GM23338 (cell line): ENCODE results near the gene SLC48A1. TPM values are rescaled to one million over a fixed set of nuclear protein-coding genes. Genes with fewer than 3 reads are reported as not detected.

Experiments used
- ATAC-seq: fragments of 200-7000 bp; cut with Tn5 transposase; 3 replicates; pipeline ENCODE4 v1.9.1; 2020
- DNase-seq: peaks from one replicate; pipeline ENCODE4 v3.0.0-alpha.2; 2015; ENCODE audit warnings: low spot score
- H2AFZ ChIP-seq: fragments of 200-600 bp; sonication (generic); 2 replicates; pipeline ENCODE4 v1.8.0; 2016; ENCODE audit warnings: antibody characterized with exemption, mild to moderate bottlenecking, moderate library complexity
- H3F3A ChIP-seq: fragments of 200-600 bp; sonication (generic); replicated peaks from 2 replicates; pipeline ENCODE4 v1.8.0; 2017; ENCODE audit warnings: antibody characterized with exemption, mixed run types, low read depth
- H3K27ac ChIP-seq: fragments of 200-600 bp; sonication (generic); 2 replicates; pipeline ENCODE4 v1.6.1; 2016; ENCODE audit warnings: low read depth
- H3K27me3 ChIP-seq: fragments of 200-600 bp; sonication (generic); 2 replicates; pipeline ENCODE4 v1.8.0; 2016; ENCODE audit warnings: mild to moderate bottlenecking, mixed run types, moderate library complexity; ENCODE audit not compliant: insufficient read depth
- H3K36me3 ChIP-seq: fragments of 200-600 bp; sonication (generic); 2 replicates; pipeline ENCODE4 v1.8.0; 2016; ENCODE audit warnings: mild to moderate bottlenecking; ENCODE audit not compliant: insufficient read depth
- H3K4me1 ChIP-seq: fragments of 200-600 bp; sonication (generic); 2 replicates; pipeline ENCODE4 v1.8.0; 2016; ENCODE audit warnings: mild to moderate bottlenecking, moderate library complexity; ENCODE audit not compliant: insufficient read depth
- H3K4me2 ChIP-seq: fragments of 200-600 bp; sonication (generic); 2 replicates; pipeline ENCODE4 v1.7.1; 2017; ENCODE audit warnings: mixed run types
- H3K4me3 ChIP-seq: fragments of 200-600 bp; sonication (generic); 2 replicates; pipeline ENCODE4 v1.6.1; 2016; ENCODE audit warnings: mixed run types
- H3K79me2 ChIP-seq: fragments of 200-600 bp; sonication (generic); replicated peaks from 2 replicates; pipeline ENCODE4 v1.8.0; 2017; ENCODE audit warnings: mild to moderate bottlenecking; ENCODE audit not compliant: insufficient read depth
- H3K9me2 ChIP-seq: fragments of 200-600 bp; sonication (generic); 2 replicates; pipeline ENCODE4 v1.8.0; 2017; ENCODE audit not compliant: insufficient read depth
- H4K20me1 ChIP-seq: fragments of 200-600 bp; sonication (generic); replicated peaks from 2 replicates; pipeline ENCODE4 v1.8.0; 2017; ENCODE audit warnings: mild to moderate bottlenecking; ENCODE audit not compliant: insufficient read depth
- H3K27ac Mint-ChIP-seq: 2 replicates; pipeline ENCODE4 v1.8.0; 2020; ENCODE audit warnings: inconsistent platforms, mild to moderate bottlenecking, moderate library complexity, mixed read lengths
- H3K27me3 Mint-ChIP-seq: 3 replicates; pipeline ENCODE4 v1.8.0; 2022; ENCODE audit warnings: low read depth, mild to moderate bottlenecking, moderate library complexity, mixed read lengths, inconsistent platforms; ENCODE audit not compliant: insufficient read depth, poor library complexity
- H3K36me3 Mint-ChIP-seq: 3 replicates; pipeline ENCODE4 v1.8.0; 2021; ENCODE audit warnings: low read depth, mild to moderate bottlenecking, inconsistent platforms, moderate library complexity, mixed read lengths
- H3K4me1 Mint-ChIP-seq: 3 replicates; pipeline ENCODE4 v1.8.0; 2020; ENCODE audit warnings: mild to moderate bottlenecking, inconsistent platforms, mixed read lengths
- H3K4me3 Mint-ChIP-seq: 3 replicates; pipeline ENCODE4 v1.8.0; 2021; ENCODE audit warnings: moderate library complexity, mild to moderate bottlenecking, inconsistent platforms, mixed read lengths
- H3K9me3 Mint-ChIP-seq: 3 replicates; pipeline ENCODE4 v1.8.0; 2020; ENCODE audit warnings: moderate library complexity, mild to moderate bottlenecking, inconsistent platforms, mixed read lengths
- CREB1 ChIP-seq: fragments of 250-450 bp; sonication (Bioruptor Pico); IDR thresholded peaks from 2 replicates; pipeline ENCODE4 v1.5.0; 2020; ENCODE audit warnings: low read depth, mild to moderate bottlenecking, moderate library complexity
- ETS1 ChIP-seq: IDR thresholded peaks from 2 replicates; pipeline ENCODE4 v1.6.1; 2016; ENCODE audit warnings: antibody characterized with exemption
- EZH2 ChIP-seq: fragments of 200-600 bp; sonication (generic); IDR thresholded peaks from one replicate; pipeline ENCODE4 v1.8.0; 2017; ENCODE audit warnings: antibody characterized with exemption, mild to moderate bottlenecking, low read depth; ENCODE audit not compliant: unreplicated experiment
- EZH2phosphoT487 ChIP-seq: fragments of 200-600 bp; sonication (generic); IDR thresholded peaks from one replicate; pipeline ENCODE4 v1.8.1; 2018; ENCODE audit warnings: antibody characterized with exemption; ENCODE audit not compliant: unreplicated experiment
- JUNB ChIP-seq: IDR thresholded peaks from one replicate; pipeline ENCODE4 v1.6.1; 2016; ENCODE audit warnings: antibody characterized with exemption; ENCODE audit not compliant: unreplicated experiment
- NANOG ChIP-seq: IDR thresholded peaks from 2 replicates; pipeline ENCODE4 v1.6.1; 2016; ENCODE audit warnings: antibody characterized with exemption, borderline replicate concordance
- POLR2AphosphoS5 ChIP-seq: IDR thresholded peaks from 2 replicates; pipeline ENCODE4 v1.6.1; 2016; ENCODE audit warnings: antibody characterized with exemption, low read depth
- STAT1 ChIP-seq: IDR thresholded peaks from one replicate; pipeline ENCODE4 v1.6.1; 2016; ENCODE audit warnings: antibody characterized with exemption; ENCODE audit not compliant: unreplicated experiment
- ZNF114 ChIP-seq: fragments of 250-450 bp; sonication (Bioruptor Pico); IDR thresholded peaks from 2 replicates; pipeline ENCODE4 v1.5.0; 2020; ENCODE audit warnings: mild to moderate bottlenecking, moderate library complexity
- ZNF331 ChIP-seq: fragments of 250-450 bp; sonication (Bioruptor Pico); IDR thresholded peaks from 2 replicates; pipeline ENCODE4 v1.5.0; 2020; ENCODE audit warnings: low read depth, mild to moderate bottlenecking, moderate library complexity
- ZNF462 ChIP-seq: fragments of 250-450 bp; sonication (Bioruptor Pico); IDR thresholded peaks from 2 replicates; pipeline ENCODE4 v1.5.0; 2020; ENCODE audit warnings: mild to moderate bottlenecking, moderate library complexity
- polyA plus RNA-seq: library from polyadenylated mRNA; unstranded; fragments of >200 nt; fragmentation: Nextera tagmentation; extraction: Ambion mirVana; gene quantifications from 2 replicates; pipeline ENCODE4 v1.2.1, GENCODE V29; 2016
- total RNA-seq: library from RNA; depleted of rRNA; stranded (reverse); fragments of >200 nt; shearing (Covaris generic); gene quantifications from 2 replicates; pipeline ENCODE4 v1.2.3, GENCODE V29; 2014
- TF ChIP-seq, protein P1 (sequence below): IDR thresholded peaks from one replicate; pipeline ENCODE4 v1.6.1; 2018; ENCODE audit warnings: antibody characterized with exemption; ENCODE audit not compliant: unreplicated experiment
- TF ChIP-seq, protein P2 (sequence below), 2 experiments: fragments of 200-600 bp in 1 of 2; sonication (generic) in 1 of 2; conservative IDR thresholded peaks; 2 replicates each; pipeline versions ENCODE4 v1.5.1 to v1.6.1; 2016 to 2017; ENCODE audit warnings: antibody characterized with exemption in 2 of 2, low read depth in 2 of 2, mild to moderate bottlenecking in 2 of 2, moderate library complexity in 1 of 2

SLC48A1 gene
- total and polyA plus RNA-seq, 2 experiments from 2014 or later, result 5.8 to 9.0 TPM

GRCh38 chr12:47754881-47755280, 18.2 kb upstream of the SLC48A1 start:
- H4K20me1 ChIP-seq, result no peaks in the 10 kb centered on the region
- H3K27me3 Mint-ChIP-seq, result peaks cover 3% of the 10 kb centered on the region
- no peak overlapping the region for H3K4me3 ChIP-seq
- peaks cover 2% of the 10 kb centered on the region; the same call in 1 of the 3 replicates for H3K36me3 Mint-ChIP-seq
- no peak overlapping the region for H3K27ac Mint-ChIP-seq
- H3K27me3 ChIP-seq, result no peaks in the 10 kb centered on the region
- no peak for TF ChIP-seq POLR2AphosphoS5
- no peak for TF ChIP-seq EZH2
- no peak for TF ChIP-seq NANOG
- no peak for TF ChIP-seq ZNF462
- no peak for TF ChIP-seq ZNF331 (CRISPR knock-in tag)
- TF ChIP-seq CREB1 (CRISPR knock-in tag), result no peak
- TF ChIP-seq ETS1, result no peak
- no peak for TF ChIP-seq ZNF114 (CRISPR knock-in tag)
- no peak for TF ChIP-seq EZH2phosphoT487
- no peak for TF ChIP-seq STAT1
- TF ChIP-seq, protein P1, sequence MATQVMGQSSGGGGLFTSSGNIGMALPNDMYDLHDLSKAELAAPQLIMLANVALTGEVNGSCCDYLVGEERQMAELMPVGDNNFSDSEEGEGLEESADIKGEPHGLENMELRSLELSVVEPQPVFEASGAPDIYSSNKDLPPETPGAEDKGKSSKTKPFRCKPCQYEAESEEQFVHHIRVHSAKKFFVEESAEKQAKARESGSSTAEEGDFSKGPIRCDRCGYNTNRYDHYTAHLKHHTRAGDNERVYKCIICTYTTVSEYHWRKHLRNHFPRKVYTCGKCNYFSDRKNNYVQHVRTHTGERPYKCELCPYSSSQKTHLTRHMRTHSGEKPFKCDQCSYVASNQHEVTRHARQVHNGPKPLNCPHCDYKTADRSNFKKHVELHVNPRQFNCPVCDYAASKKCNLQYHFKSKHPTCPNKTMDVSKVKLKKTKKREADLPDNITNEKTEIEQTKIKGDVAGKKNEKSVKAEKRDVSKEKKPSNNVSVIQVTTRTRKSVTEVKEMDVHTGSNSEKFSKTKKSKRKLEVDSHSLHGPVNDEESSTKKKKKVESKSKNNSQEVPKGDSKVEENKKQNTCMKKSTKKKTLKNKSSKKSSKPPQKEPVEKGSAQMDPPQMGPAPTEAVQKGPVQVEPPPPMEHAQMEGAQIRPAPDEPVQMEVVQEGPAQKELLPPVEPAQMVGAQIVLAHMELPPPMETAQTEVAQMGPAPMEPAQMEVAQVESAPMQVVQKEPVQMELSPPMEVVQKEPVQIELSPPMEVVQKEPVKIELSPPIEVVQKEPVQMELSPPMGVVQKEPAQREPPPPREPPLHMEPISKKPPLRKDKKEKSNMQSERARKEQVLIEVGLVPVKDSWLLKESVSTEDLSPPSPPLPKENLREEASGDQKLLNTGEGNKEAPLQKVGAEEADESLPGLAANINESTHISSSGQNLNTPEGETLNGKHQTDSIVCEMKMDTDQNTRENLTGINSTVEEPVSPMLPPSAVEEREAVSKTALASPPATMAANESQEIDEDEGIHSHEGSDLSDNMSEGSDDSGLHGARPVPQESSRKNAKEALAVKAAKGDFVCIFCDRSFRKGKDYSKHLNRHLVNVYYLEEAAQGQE, result no peak
- TF ChIP-seq, protein P2, sequence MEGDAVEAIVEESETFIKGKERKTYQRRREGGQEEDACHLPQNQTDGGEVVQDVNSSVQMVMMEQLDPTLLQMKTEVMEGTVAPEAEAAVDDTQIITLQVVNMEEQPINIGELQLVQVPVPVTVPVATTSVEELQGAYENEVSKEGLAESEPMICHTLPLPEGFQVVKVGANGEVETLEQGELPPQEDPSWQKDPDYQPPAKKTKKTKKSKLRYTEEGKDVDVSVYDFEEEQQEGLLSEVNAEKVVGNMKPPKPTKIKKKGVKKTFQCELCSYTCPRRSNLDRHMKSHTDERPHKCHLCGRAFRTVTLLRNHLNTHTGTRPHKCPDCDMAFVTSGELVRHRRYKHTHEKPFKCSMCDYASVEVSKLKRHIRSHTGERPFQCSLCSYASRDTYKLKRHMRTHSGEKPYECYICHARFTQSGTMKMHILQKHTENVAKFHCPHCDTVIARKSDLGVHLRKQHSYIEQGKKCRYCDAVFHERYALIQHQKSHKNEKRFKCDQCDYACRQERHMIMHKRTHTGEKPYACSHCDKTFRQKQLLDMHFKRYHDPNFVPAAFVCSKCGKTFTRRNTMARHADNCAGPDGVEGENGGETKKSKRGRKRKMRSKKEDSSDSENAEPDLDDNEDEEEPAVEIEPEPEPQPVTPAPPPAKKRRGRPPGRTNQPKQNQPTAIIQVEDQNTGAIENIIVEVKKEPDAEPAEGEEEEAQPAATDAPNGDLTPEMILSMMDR (conservative IDR thresholded peaks at IDR 0.05; ENCODE audit: low read depth in 2 of 2), result no peak
- no peak for TF ChIP-seq JUNB
- H3K4me1 Mint-ChIP-seq, result peaks cover 64% of the 10 kb centered on the region
- H3K4me3 Mint-ChIP-seq, result no peak overlapping the region
- no peaks in the 10 kb centered on the region for H3K9me2 ChIP-seq
- no peaks in the 10 kb centered on the region for H3F3A ChIP-seq
- H3K27ac ChIP-seq, result no peak overlapping the region
- H3K9me3 Mint-ChIP-seq, result no peaks in the 10 kb centered on the region
- DNase-seq (no peak), ATAC-seq (no peak)
- no peak overlapping the region for H3K4me2 ChIP-seq
- H3K36me3 ChIP-seq, result no peaks in the 10 kb centered on the region
- H3K4me1 ChIP-seq, result peaks cover 35% of the 10 kb centered on the region
- H2AFZ ChIP-seq, result no peak overlapping the region
- H3K79me2 ChIP-seq, result no peaks in the 10 kb centered on the region
